Type B pancreatic cell (in vitro differentiated cells): ENCODE measurements around the gene ADA. TPM values are rescaled to one million over a fixed set of nuclear protein-coding genes. Genes with fewer than 3 reads are reported as not detected.

Experiments used
- DNase-seq: peaks from one replicate; pipeline ENCODE4 v3.0.0; 2021; ENCODE audit warnings: mixed read lengths; ENCODE audit not compliant: unreplicated experiment; ENCODE audit errors: extremely low spot score
- H3K27ac Mint-ChIP-seq: 2 replicates; pipeline ENCODE4 v1.8.0; 2021; ENCODE audit warnings: mild to moderate bottlenecking, mixed read lengths
- H3K27me3 Mint-ChIP-seq: 2 replicates; pipeline ENCODE4 v1.8.0; 2021; ENCODE audit warnings: mixed read lengths
- H3K36me3 Mint-ChIP-seq: 2 replicates; pipeline ENCODE4 v1.8.0; 2021; ENCODE audit warnings: mixed read lengths
- H3K4me1 Mint-ChIP-seq: one replicate; pipeline ENCODE4 v1.8.0; 2021; ENCODE audit warnings: mixed read lengths; ENCODE audit not compliant: unreplicated experiment
- H3K4me3 Mint-ChIP-seq: 2 replicates; pipeline ENCODE4 v1.8.0; 2021; ENCODE audit warnings: mild to moderate bottlenecking, mixed read lengths
- H3K9me3 Mint-ChIP-seq: 2 replicates; pipeline ENCODE4 v1.8.0; 2021; ENCODE audit warnings: mixed read lengths
- total RNA-seq: library from RNA; stranded (reverse); gene quantifications from 2 replicates; pipeline ENCODE4 v1.2.1, GENCODE V29; 2021; ENCODE audit warnings: low replicate concordance
- TF ChIP-seq, protein P1 (sequence below): fragments of 200-600 bp; sonication (generic); conservative IDR thresholded peaks from 2 replicates; pipeline ENCODE4 v1.5.0; 2021; ENCODE audit warnings: antibody characterized with exemption, mild to moderate bottlenecking

Gene ADA
- total RNA-seq, 1 donor from 2014 or later = 15.1 TPM

- Mint-ChIP-seq H3K9me3 (no peaks in the 10 kb centered on the region), H3K36me3 (peaks cover 5% of the 10 kb centered on the region), H3K4me1 (no peaks in the 10 kb centered on the region), H3K27ac (no peak overlapping the region), H3K4me3 (no peak overlapping the region), H3K27me3 (no peaks in the 10 kb centered on the region)
- TF ChIP-seq, protein P1, sequence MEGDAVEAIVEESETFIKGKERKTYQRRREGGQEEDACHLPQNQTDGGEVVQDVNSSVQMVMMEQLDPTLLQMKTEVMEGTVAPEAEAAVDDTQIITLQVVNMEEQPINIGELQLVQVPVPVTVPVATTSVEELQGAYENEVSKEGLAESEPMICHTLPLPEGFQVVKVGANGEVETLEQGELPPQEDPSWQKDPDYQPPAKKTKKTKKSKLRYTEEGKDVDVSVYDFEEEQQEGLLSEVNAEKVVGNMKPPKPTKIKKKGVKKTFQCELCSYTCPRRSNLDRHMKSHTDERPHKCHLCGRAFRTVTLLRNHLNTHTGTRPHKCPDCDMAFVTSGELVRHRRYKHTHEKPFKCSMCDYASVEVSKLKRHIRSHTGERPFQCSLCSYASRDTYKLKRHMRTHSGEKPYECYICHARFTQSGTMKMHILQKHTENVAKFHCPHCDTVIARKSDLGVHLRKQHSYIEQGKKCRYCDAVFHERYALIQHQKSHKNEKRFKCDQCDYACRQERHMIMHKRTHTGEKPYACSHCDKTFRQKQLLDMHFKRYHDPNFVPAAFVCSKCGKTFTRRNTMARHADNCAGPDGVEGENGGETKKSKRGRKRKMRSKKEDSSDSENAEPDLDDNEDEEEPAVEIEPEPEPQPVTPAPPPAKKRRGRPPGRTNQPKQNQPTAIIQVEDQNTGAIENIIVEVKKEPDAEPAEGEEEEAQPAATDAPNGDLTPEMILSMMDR = no peak
- DNase-seq = no peak
Measured at GRCh38 chr20:44624743-44625271, 26.7 kb downstream of the ADA start.

DNA sequence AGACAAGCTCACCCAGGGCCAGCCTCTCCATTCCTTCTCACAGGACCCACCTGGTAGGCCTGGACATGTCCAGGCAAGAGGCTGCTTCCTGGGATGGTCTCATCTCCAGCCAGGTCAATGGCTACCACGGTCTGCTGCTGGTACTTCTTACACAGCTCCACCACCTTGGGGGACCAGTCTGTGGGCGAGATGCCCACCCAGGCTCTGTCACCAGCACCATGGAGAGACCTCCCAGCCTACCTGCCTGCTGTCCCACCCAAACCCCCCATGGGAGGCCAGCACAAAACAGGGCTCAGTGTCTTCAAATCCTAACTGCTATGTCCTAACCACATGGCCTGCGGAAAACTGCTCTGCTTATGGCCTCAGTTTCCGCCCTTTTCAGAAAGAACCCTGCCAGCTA is 27.3 kb downstream of the ADA start:
- H3K27ac Mint-ChIP-seq = no peak overlapping the region
- H3K36me3 Mint-ChIP-seq = peaks cover 11% of the 10 kb centered on the region
- H3K27me3 Mint-ChIP-seq = no peaks in the 10 kb centered on the region
- H3K9me3 Mint-ChIP-seq = no peaks in the 10 kb centered on the region
- H3K4me3 Mint-ChIP-seq = no peak overlapping the region
- no peaks in the 10 kb centered on the region for H3K4me1 Mint-ChIP-seq
- TF ChIP-seq, protein P1 = no peak
- DNase-seq = no peak

DNA sequence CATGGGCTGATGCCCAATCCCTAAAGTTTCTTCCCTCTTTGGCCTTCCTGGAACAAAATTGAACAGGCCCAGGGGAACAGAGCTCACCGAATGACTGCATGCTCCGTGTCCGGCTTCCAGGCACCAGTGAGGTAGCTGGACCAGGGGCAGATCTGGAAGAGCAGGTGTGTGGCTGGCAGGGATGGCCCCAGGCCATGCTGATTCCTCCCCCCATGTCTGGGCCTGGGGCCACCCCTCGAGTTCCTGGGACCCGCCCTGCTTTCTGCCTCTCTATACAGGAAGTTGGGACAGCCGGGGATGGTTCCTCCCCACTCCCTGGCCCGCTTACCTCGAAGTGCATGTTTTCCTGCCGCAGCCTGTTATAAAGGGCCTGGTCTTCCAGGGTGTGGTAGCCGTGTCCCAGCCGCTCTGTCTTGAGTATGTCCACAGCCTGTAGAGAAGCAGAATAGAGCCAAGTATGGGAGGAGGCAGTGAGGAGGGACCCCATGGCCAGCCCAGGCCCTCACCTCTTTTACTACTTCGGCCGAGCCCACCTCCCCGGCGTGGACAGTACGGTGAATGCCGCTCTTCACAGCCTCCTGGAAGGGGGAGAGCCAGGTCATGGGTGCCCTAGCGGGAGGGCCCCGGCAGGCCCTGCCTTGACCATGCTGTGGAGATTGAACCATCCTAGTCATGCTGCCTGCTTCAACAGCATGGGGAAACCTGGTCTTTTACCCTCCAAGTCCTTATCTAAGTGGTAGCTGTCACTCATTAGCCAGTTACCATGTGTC is 28.8 kb downstream of the ADA start:
- H3K4me3 Mint-ChIP-seq = no peak overlapping the region
- no peak overlapping the region for H3K27ac Mint-ChIP-seq
- H3K36me3 Mint-ChIP-seq = peaks cover 16% of the 10 kb centered on the region
- H3K9me3 Mint-ChIP-seq = no peaks in the 10 kb centered on the region
- TF ChIP-seq, protein P1 = no peak
- no peaks in the 10 kb centered on the region for H3K27me3 Mint-ChIP-seq
- H3K4me1 Mint-ChIP-seq = no peaks in the 10 kb centered on the region
- no peak for DNase-seq

- H3K36me3 Mint-ChIP-seq = peaks cover 16% of the 10 kb centered on the region
- no peak for DNase-seq
- no peaks in the 10 kb centered on the region for H3K27me3 Mint-ChIP-seq
- H3K4me3 Mint-ChIP-seq = no peak overlapping the region
- TF ChIP-seq, protein P1 = no peak
- no peaks in the 10 kb centered on the region for H3K9me3 Mint-ChIP-seq
- H3K4me1 Mint-ChIP-seq = no peaks in the 10 kb centered on the region
- no peak overlapping the region for H3K27ac Mint-ChIP-seq
Measured at GRCh38 chr20:44621939-44622338, 29.6 kb downstream of the ADA start.

DNA sequence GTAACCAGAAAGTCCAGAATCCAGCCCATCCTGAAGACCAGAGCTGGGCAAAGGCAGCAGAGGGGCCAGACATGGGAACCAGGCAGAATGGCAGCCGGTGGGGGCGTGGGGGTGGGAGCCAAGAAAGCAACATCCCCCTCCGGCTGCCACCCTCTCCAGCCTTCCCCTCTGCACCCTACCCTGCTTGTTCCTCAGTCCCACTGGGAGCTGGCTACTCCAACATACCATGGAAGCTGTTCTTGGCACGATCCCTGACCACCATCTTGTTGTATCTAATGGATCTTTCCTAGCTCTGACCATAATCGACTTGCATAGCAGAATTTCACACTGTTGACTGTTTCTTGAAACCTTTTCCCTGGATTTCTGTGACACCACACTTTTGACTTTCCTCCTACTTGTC is 30.2 kb downstream of the ADA start:
- H3K27me3 Mint-ChIP-seq = no peaks in the 10 kb centered on the region
- DNase-seq = no peak
- no peak overlapping the region for H3K4me3 Mint-ChIP-seq
- H3K9me3 Mint-ChIP-seq = no peaks in the 10 kb centered on the region
- no peak overlapping the region for H3K27ac Mint-ChIP-seq
- peaks cover 16% of the 10 kb centered on the region for H3K36me3 Mint-ChIP-seq
- H3K4me1 Mint-ChIP-seq = no peaks in the 10 kb centered on the region
- TF ChIP-seq, protein P1 = no peak
